Fibroblast of the aortic adventitia (primary cell): ENCODE data around the gene SEMA6A. TPM values are rescaled to one million over a fixed set of nuclear protein-coding genes. Genes with fewer than 3 reads are reported as not detected.

ENCODE experiments used
- DNase-seq: peaks from one replicate; pipeline ENCODE4 v3.0.0-alpha.2; 2010; ENCODE audit warnings: low read depth
- H3K4me3 ChIP-seq: 2 replicates; pipeline ENCODE4 v1.5.1; 2011; ENCODE audit warnings: low read depth, mild to moderate bottlenecking, control low read depth, low read length, moderate library complexity
- total RNA-seq: library from RNA; depleted of rRNA; stranded (reverse); fragments of >200 nt; gene quantifications from 2 replicates; pipeline ENCODE4 v1.2.3, GENCODE V29; 2012; ENCODE audit warnings: low replicate concordance
- TF ChIP-seq, protein P1 (sequence below): IDR thresholded peaks from 2 replicates; pipeline ENCODE4 v1.5.1; 2011; ENCODE audit warnings: mild to moderate bottlenecking, low read length, control low read depth, inconsistent platforms; ENCODE audit not compliant: insufficient read depth

The SEMA6A gene
- total RNA-seq, 1 donor, result 0.36 TPM

DNA sequence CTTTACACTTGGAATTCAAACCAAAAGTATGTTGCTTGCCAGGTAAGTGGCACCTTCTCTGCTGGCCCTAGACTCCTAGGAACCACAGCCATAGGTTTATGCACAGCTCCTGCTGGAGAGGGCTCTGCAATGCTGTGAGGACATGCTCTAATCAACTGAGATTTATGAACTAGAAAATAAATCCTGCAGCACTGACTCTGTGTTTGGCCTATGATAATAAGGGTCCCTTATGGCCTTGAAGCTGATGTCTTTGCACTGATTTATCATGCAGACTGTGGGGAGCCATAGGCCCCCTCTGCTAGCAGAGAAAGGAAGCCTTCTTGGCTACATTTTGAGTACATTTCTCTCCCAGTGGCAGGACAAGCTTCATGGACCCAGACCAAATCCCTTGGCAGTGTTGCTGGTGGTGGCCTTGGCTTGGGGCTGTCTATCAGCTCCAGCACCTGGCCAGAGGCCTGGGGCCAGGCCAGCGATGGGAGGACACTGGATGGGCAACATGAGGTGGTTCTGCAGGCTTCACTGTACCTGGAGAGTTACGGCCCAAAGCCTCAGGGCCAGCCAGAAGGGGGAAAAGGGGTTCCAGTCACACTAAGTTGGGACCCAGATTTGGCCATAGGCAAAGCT lies 178.0 kb downstream of the SEMA6A start:
- no peak for DNase-seq
- TF ChIP-seq, protein P1, sequence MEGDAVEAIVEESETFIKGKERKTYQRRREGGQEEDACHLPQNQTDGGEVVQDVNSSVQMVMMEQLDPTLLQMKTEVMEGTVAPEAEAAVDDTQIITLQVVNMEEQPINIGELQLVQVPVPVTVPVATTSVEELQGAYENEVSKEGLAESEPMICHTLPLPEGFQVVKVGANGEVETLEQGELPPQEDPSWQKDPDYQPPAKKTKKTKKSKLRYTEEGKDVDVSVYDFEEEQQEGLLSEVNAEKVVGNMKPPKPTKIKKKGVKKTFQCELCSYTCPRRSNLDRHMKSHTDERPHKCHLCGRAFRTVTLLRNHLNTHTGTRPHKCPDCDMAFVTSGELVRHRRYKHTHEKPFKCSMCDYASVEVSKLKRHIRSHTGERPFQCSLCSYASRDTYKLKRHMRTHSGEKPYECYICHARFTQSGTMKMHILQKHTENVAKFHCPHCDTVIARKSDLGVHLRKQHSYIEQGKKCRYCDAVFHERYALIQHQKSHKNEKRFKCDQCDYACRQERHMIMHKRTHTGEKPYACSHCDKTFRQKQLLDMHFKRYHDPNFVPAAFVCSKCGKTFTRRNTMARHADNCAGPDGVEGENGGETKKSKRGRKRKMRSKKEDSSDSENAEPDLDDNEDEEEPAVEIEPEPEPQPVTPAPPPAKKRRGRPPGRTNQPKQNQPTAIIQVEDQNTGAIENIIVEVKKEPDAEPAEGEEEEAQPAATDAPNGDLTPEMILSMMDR, result no peak

DNA sequence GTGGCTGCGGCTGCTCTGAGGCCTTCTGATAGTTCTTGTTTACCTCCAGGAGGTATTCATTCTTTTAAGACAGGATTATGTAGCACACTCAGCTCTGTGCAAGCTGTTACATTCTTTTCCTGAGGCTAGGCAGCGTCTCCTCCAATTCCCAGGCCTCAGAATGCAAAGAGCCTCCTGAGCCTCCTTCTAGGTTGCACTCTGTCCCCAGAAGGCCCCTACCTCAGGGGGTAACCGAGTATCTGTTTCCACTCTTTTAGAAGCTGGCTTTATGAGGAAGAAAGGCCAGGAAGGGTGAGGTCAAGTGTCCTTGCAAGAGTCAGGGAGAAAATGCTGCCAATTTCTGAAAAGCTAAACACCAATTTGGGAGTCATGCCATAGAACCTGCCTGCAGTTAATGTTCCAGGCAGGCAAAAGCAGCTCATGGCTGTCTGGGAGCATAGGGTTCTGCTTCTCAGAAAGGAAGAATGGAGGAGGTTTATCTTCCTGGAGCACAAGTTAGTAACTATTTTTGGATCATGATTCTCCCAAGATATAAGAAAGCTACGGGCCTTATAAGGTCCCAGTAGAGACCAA lies 178.9 kb downstream of the SEMA6A start:
- TF ChIP-seq, protein P1, result no peak
- no peak overlapping the region for H3K4me3 ChIP-seq
- peak; percentile 26 for DNase-seq

More for the DNA sequence above, 178.0 kb downstream of the SEMA6A start:
- no peak overlapping the region for H3K4me3 ChIP-seq

DNA sequence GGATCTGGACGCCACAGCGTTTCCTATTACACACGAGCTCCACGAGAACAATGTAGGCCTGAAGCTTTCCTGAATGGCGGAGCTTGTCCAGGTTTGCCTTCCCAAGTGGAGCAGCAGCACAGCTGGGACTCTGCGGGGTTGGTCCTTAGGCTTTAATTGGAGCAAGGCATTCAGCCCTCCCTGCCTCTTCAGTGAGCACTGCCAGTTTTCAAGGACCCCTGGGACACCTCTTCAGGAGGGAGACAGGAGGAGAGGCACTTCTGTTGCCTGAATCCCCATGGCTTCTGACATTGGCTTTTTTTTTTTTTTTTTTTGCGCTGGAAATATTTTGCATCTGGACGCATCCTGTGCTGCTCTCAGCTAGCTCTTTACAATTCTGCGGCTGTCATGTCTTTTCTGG lies 179.4 kb downstream of the SEMA6A start:
- TF ChIP-seq, protein P1, result no peak
- DNase-seq, result no peak
- no peak overlapping the region for H3K4me3 ChIP-seq

DNA sequence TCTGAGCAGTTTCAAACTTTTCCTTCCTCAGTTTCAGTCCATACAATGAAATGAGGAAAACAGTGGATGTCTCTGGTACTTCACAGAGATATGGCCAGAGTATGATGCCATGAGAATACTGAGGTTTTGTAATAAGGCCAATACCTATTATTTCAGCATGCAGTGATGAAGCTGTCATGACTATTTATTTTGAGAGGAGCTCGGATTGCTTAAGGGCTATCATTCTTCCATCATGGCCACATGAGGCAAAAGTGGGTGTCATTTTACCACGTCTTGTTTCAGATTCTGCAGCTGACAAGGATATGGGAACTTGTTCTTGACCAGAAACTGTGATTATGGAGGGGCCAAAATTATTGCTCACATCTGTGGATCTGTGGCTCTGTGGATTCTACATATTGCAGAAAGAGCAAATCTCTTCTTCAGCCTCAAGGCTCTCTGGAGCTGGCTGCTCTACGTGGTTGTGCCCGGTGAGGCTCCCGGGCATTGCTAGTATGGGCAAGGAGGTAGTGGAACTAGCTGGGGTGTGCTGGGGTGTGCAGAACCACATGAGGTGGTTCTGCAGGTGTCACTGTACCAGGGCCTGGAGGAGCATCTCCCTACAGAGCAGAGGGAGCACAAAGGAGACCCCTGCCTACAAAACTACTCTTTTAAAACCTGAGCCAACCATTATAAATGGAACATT lies 180.3 kb downstream of the SEMA6A start:
- H3K4me3 ChIP-seq, result no peak overlapping the region
- TF ChIP-seq, protein P1, result no peak
- no peak for DNase-seq
